ENCODE measurements around the gene FGL2. TPM values are rescaled to one million over a fixed set of nuclear protein-coding genes. Genes with fewer than 3 reads are reported as not detected.

FGL2 gene
- total and polyA plus RNA-seq, 2 experiments from 2014 or later, result not detected

DNA sequence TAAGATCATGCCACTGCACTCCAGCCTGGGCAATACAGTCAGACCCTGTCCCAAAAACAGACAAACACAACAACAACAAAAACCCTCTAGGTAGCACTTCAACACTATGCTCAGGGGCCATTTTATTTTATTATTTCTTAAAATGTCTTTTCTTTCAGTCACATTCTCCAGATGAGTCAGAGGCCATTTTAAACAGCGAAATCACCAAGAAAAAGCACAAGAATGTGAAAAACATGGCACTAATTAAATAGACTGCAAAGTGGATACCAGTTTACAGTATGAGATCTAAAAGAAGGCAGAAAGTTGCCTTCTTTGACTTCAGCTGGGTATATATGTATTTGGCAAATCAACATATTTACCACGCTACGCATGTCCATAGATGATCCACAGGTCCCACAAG lies 6.1 kb upstream of the FGL2 start (continued):
- no peak for TF ChIP-seq ETS1 (IDR thresholded peaks at IDR 0.05)
- TF ChIP-seq, protein P1, sequence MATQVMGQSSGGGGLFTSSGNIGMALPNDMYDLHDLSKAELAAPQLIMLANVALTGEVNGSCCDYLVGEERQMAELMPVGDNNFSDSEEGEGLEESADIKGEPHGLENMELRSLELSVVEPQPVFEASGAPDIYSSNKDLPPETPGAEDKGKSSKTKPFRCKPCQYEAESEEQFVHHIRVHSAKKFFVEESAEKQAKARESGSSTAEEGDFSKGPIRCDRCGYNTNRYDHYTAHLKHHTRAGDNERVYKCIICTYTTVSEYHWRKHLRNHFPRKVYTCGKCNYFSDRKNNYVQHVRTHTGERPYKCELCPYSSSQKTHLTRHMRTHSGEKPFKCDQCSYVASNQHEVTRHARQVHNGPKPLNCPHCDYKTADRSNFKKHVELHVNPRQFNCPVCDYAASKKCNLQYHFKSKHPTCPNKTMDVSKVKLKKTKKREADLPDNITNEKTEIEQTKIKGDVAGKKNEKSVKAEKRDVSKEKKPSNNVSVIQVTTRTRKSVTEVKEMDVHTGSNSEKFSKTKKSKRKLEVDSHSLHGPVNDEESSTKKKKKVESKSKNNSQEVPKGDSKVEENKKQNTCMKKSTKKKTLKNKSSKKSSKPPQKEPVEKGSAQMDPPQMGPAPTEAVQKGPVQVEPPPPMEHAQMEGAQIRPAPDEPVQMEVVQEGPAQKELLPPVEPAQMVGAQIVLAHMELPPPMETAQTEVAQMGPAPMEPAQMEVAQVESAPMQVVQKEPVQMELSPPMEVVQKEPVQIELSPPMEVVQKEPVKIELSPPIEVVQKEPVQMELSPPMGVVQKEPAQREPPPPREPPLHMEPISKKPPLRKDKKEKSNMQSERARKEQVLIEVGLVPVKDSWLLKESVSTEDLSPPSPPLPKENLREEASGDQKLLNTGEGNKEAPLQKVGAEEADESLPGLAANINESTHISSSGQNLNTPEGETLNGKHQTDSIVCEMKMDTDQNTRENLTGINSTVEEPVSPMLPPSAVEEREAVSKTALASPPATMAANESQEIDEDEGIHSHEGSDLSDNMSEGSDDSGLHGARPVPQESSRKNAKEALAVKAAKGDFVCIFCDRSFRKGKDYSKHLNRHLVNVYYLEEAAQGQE (IDR thresholded peaks at IDR 0.05; ENCODE audit: unreplicated experiment), result no peak
- TF ChIP-seq EZH2 (IDR thresholded peaks at IDR 0.05; ENCODE audit: low read depth, unreplicated experiment), result no peak
- no peak for TF ChIP-seq ZNF114 (CRISPR knock-in tag; IDR thresholded peaks at IDR 0.05)
- TF ChIP-seq CREB1 (CRISPR knock-in tag; IDR thresholded peaks at IDR 0.05; ENCODE audit: low read depth), result no peak
- TF ChIP-seq POLR2AphosphoS5 (IDR thresholded peaks at IDR 0.05; ENCODE audit: low read depth), result no peak
- no peak for TF ChIP-seq ZNF331 (CRISPR knock-in tag; IDR thresholded peaks at IDR 0.05; ENCODE audit: low read depth)

DNA sequence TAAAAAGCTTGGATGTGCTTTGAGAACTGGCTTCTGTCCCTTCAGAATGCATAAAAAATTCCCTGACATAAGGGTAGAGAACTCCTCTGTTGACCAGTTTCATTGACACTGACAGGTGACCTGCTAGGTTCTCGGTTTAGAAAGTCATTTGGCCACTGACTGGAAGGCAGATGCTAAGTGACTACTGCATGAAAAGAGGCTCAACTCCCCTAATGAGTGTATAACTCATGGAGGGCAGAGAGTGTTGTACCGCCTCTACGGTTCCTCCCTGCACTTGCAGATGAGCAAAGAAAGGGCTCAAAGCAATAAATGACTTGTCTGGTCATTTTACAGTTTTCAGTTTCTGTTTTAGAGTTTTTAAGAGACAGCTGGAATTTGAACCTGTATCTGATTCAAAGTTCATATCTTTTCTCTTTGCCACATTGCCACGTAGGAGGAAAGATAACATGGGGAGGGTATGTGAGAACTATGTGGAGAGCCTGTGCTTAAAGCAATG lies 2.9 kb upstream of the FGL2 start:
- no peaks in the 10 kb centered on the region for H3K36me3 ChIP-seq (ENCODE audit: insufficient read depth)
- H2AFZ ChIP-seq, result no peak overlapping the region
- peaks cover 2% of the 10 kb centered on the region for H3K27me3 Mint-ChIP-seq (ENCODE audit: insufficient read depth, low read depth, poor library complexity)
- no peak overlapping the region for H3K4me3 Mint-ChIP-seq
- H3K4me1 ChIP-seq (ENCODE audit: insufficient read depth), result peaks cover 11% of the 10 kb centered on the region
- no peaks in the 10 kb centered on the region for H4K20me1 ChIP-seq (replicated peaks; ENCODE audit: insufficient read depth)
- H3K4me1 Mint-ChIP-seq, result peaks cover 7% of the 10 kb centered on the region
- H3K27me3 ChIP-seq (ENCODE audit: insufficient read depth), result no peaks in the 10 kb centered on the region
- no peaks in the 10 kb centered on the region for H3K9me3 Mint-ChIP-seq
- H3K27ac Mint-ChIP-seq, result no peak overlapping the region
- H3K4me2 ChIP-seq, result no peak overlapping the region
- H3K4me3 ChIP-seq, result no peak overlapping the region
- ATAC-seq, result no peak
- no peaks in the 10 kb centered on the region for H3K79me2 ChIP-seq (replicated peaks; ENCODE audit: insufficient read depth)
- no peaks in the 10 kb centered on the region for H3F3A ChIP-seq (replicated peaks; ENCODE audit: low read depth)
- no peak overlapping the region for H3K27ac ChIP-seq (ENCODE audit: low read depth)
- H3K36me3 Mint-ChIP-seq (ENCODE audit: low read depth), result no peaks in the 10 kb centered on the region
- DNase-seq (ENCODE audit: low spot score), result no peak
- no peaks in the 10 kb centered on the region for H3K9me2 ChIP-seq (ENCODE audit: insufficient read depth)
- TF ChIP-seq EZH2phosphoT487 (IDR thresholded peaks at IDR 0.05; ENCODE audit: unreplicated experiment), result no peak
- TF ChIP-seq JUNB (IDR thresholded peaks at IDR 0.05; ENCODE audit: unreplicated experiment), result no peak
- TF ChIP-seq NANOG (IDR thresholded peaks at IDR 0.05; ENCODE audit: borderline replicate concordance), result no peak
- no peak for TF ChIP-seq POLR2AphosphoS5 (IDR thresholded peaks at IDR 0.05; ENCODE audit: low read depth)
- no peak for TF ChIP-seq EZH2 (IDR thresholded peaks at IDR 0.05; ENCODE audit: low read depth, unreplicated experiment)
- TF ChIP-seq CTCF (conservative IDR thresholded peaks at IDR 0.05; ENCODE audit: low read depth in 2 of 2), result no peak
- no peak for TF ChIP-seq CREB1 (CRISPR knock-in tag; IDR thresholded peaks at IDR 0.05; ENCODE audit: low read depth)
- TF ChIP-seq ZNF114 (CRISPR knock-in tag; IDR thresholded peaks at IDR 0.05), result no peak
- no peak for TF ChIP-seq STAT1 (IDR thresholded peaks at IDR 0.05; ENCODE audit: unreplicated experiment)
- TF ChIP-seq ZNF462 (CRISPR knock-in tag; IDR thresholded peaks at IDR 0.05), result no peak

All from GM23338 (cell line).